GM12873 (cell line): Measurements from ENCODE around the gene PARD3B.

ENCODE experiments used
- TF ChIP-seq, protein P1 (sequence below): IDR thresholded peaks from 2 replicates; pipeline ENCODE4 v1.5.1; 2012; ENCODE audit warnings: low read depth, mild to moderate bottlenecking, moderate library complexity, low read length, control low read depth; ENCODE audit not compliant: insufficient read depth; ENCODE audit errors: missing control alignments

PARD3B gene

DNA sequence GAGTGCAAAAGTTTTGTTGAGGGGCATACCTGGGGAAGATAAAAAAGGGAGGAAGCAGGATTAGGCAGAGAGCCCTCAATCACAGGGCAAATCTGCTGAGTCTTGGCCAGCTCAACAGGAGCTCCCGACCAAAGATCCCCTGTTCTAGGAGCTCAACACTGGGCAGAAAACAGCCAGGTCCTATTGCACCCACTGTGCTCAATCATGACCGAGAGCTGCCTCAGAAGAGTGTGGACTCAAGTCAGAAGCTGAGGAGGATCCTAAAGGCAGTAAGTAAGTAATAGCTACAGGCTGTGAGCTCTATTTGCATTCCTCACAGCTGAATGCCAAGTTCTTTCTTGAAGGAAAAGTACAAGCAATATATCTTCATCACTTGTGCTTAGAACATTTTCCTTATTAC is 802.6 kb downstream of the PARD3B start:
- TF ChIP-seq, protein P1, sequence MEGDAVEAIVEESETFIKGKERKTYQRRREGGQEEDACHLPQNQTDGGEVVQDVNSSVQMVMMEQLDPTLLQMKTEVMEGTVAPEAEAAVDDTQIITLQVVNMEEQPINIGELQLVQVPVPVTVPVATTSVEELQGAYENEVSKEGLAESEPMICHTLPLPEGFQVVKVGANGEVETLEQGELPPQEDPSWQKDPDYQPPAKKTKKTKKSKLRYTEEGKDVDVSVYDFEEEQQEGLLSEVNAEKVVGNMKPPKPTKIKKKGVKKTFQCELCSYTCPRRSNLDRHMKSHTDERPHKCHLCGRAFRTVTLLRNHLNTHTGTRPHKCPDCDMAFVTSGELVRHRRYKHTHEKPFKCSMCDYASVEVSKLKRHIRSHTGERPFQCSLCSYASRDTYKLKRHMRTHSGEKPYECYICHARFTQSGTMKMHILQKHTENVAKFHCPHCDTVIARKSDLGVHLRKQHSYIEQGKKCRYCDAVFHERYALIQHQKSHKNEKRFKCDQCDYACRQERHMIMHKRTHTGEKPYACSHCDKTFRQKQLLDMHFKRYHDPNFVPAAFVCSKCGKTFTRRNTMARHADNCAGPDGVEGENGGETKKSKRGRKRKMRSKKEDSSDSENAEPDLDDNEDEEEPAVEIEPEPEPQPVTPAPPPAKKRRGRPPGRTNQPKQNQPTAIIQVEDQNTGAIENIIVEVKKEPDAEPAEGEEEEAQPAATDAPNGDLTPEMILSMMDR = no peak

DNA sequence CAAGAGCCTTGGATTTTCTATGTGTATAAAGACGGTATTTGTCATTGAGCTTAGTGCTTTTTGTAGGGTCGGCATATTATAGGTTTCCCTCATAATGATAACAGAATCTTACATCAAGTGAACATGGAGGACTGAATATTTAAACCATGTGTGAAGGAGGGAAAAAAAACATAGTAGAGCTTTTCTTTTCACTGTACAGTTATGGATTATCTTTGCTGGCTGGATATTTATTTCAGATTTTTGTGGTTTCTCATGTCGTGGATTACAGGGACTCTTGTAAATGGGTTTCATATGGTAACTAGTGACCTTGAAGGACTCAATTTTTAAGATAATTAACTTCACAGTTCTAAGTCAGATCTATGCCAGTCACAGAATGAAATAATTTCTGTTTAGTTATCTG is 806.8 kb downstream of the PARD3B start:
- TF ChIP-seq, protein P1 = no peak

DNA sequence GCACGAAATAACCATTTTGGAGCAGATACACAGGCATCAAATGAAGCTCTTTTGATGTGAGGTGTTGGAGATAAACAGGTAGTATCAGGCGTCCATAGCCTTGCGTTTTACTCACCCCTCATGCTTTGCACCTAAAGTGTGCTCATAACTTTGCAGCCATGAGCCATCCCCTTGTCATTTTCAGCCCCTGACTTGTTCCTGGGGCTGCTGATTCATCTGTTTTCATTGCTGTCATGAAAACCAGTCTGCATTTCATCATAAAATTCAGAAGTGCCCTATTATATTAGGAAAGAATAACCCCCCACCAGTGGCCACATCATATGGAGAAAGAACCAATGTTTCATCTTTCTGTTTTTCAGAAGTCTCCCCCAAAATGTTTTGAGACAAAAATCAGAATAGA is 807.3 kb downstream of the PARD3B start:
- TF ChIP-seq, protein P1 = no peak

DNA sequence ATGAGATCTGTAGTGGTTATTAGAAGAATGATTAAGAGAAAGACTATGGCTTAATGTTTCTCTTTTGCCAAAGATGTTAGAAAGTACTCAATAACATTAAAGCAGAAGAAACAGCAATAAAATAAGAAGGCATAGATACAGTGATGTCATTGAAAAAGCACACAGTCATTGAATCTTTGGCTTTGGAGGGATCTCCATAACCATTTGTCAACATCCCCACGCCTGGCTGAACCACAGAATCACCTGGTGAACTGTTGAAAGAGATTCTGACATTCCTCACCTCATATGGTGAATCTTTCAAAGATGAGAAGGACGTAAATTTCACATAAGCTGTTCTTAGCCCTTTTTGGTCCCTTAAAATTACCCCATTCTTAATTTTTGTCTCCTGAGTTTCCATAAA is 812.5 kb downstream of the PARD3B start:
- TF ChIP-seq, protein P1 = no peak

DNA sequence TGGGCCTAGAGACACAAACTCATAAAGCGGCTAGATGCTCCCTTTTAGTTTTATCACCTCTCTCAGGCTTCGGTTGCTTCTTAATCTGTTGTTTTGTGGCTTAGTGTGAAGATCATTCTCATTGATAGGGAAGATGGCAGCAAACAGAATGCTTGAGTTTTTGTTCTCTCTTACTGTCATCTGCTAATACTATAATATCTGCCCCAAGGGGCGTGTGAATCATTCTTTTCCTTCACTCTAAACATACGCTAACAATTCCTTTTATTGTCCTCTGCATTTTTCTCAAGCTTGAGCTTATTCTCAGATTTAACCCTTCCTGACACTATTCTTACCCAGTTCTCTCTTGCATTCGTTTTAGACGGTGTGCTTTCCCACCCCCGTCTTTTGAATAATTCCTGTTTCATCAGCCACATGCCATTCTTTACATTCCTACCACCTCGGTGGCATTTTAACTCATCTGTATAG is 813.1 kb downstream of the PARD3B start:
- TF ChIP-seq, protein P1 = no peak

DNA sequence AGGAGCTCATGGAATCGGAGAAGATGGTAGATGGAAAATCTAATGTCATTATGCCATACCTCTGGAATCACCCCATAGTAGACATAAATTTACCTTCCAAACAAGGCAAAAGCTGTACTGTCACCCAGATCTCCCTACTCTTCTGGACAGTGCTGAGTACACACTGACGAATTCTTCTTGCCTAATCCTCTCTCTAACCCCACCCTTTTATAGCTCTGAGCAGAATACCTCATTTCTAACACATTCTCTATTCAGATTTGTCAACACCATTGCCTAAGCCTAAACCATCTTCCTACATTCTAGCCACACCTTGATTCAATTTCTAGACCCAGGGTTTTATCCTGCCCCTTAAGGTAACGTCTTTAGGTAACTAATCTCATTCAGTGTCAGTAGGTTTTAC is 816.0 kb downstream of the PARD3B start:
- TF ChIP-seq, protein P1 = no peak

DNA sequence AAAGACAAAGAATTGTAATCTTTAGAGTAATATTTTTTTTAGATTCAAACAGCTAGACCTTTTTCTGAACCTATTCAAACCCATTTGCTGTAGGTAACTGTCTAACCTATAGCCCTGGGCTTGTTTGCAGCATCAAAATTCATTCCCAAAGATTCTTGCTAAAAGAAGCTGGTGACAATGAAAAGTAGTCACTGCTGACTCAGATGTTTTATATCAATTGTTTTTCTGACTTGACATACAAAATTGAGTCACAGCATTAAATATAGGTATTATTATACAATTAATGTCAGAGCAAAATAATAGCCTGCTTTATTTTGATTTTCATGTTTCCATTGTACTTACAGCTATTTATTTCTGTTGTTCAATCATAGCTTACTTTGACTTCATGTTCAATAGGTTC is 816.7 kb downstream of the PARD3B start:
- TF ChIP-seq, protein P1 = no peak
